OCI-LY3 (cell line): ENCODE data around the gene KYNU.

Experiments
- CTCF ChIP-seq: fragments of 200-600, 300-600 bp; sonication (generic); IDR thresholded peaks from 2 replicates; pipeline ENCODE4 v1.5.1; 2014; ENCODE audit warnings: antibody characterized with exemption, low read length, low read depth
- EZH2phosphoT487 ChIP-seq: fragments of 200-600 bp; shearing (Covaris generic); IDR thresholded peaks from 2 replicates; pipeline ENCODE4 v1.6.1; 2018; ENCODE audit warnings: antibody characterized with exemption, mixed run types, low read depth

GRCh38 chr2:142944721-142945120 lies 67.3 kb downstream of the KYNU start:
- no peak for TF ChIP-seq CTCF
- no peak for TF ChIP-seq EZH2phosphoT487
